ENCODE data around the gene PLAGL2.
"Not testable (repeated sequence)": the region's sequence is repeated elsewhere in the genome, so short reads cannot be mapped to it uniquely, and the experiment has no call there.

PLAGL2 gene

DNA sequence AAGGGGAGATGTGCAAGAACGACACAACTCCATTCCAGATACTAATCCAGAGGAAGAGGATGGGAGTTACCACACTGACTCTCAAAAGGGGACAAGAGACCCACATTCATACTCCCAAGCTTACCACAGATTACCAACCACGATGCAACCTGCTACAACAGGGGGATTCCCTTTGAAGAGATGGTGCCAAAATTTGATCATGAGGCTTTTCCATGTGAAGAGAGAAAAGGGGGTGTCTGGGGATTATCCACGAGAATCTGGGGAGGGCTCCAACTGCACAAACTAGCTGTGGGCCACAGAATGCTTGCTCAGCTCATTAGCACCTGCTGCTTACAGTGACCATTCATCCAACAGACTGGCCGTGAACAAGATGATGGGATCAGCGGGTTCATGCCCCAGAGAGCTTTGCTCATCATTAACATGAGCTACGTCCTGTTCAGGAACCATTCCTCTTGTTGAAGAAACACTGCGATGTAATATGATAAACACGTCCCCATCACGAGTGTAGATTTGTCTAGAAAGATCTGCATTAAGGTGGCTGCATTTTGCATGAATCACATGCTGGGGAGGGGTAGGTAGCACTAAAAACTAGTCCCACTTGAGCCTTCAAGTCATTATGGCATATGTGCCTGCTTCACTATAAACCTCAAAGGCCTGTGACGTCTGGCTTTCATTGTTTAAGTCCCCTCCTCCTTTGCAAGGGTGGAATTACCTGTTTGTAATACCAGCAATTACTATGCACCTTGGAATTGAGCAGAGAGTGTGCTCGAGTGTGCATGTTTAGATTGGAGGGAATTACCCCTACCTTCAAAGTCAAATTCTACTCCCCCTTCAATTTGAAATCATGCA is 4.0 kb downstream of the PLAGL2 start:
- DNase-seq (ENCODE audit: low read depth): no peak

DNA sequence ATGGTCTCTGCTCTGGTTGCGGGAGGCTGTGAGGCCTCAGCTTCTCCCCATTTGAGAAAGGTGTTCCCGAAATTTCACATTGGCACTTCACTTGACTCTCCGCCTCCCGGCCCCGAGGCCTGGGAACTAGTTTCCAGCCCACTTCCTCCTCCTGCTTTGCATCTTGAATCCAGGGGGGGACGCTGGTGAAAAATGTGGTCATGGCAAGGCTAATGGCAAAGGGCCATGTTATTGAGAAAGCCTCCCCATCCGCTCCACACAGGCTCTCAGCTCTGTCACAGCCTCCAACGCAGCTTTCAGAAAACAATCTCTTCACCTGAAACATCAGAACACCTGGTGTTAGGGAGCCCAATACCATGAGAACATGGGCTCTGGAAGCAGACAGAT is 5.6 kb downstream of the PLAGL2 start:
- peak; percentile 53 for DNase-seq (ENCODE audit: low read depth)

DNA sequence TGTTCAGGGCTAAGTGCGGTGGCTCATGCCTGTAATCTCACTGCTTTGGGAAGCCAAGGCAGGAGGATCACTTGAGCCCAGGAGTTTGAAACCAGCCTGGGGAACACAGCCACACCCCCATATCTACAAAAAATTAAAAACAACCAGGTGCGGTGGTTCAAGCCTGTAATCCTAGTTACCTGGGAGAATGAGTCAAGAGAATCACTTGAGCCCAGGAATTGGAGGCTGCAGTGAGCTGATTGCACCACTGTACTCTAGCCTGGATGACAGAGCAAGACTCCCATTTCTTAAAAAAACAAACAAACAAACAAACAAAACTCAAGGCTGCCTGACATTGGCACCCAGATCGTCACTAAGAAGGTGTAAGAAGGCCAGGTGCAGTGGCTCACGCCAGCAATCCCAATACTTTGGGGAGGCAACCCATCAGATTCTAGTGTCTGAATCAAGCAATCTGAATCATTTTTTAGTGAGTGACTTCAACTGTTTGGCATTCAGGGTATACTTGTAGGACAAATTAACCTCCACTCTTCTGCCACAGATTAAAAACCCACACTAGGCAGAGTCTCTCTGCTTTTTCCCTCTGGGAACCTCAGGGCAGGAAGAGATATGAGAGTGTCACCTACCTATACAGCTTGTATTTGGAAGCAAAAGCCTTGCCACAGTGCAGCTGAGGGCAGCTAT is 6.1 kb downstream of the PLAGL2 start:
- DNase-seq (ENCODE audit: low read depth): no peak

DNA sequence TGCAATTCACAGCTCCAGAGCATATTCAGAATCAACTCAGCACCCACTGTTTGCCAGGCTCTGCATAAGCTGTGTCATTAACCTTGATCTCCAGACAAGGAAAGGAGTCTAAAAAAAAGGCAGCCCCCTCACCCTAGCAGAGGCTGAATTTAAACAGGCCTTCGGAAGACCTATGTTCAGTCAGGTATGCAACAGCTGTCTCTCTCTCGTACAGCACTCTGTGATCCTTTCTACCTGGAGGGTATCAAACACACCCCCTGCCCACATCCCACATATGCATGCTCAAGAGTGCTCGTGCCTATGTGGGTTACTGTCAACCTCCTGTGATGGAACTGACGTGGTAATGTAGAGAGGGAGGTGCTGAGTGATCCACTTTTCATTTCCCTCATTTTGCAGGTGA is 8.5 kb downstream of the PLAGL2 start:
- no peak for DNase-seq (ENCODE audit: low read depth)

DNA sequence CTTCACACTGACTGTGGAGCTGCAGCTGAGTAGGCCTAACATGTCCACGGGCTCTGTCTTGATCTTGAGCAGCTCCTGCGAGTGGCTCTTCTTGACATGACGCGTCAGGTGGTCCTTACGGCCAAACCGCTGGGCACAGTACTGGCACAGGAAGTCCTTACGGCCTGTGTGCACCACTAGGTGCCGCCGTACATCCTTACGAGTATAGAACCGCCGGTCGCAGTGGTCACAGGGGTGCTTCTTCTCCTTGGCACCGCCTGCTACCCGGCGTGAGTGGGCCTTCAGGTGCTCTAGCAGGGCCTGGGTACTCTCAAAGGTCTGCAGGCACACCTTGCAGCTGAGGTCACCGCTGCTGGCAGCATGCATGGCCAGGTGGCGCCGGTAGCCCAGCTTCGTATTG is 10.4 kb downstream of the PLAGL2 start:
- DNase-seq (ENCODE audit: low read depth): not testable (repeated sequence)

DNA sequence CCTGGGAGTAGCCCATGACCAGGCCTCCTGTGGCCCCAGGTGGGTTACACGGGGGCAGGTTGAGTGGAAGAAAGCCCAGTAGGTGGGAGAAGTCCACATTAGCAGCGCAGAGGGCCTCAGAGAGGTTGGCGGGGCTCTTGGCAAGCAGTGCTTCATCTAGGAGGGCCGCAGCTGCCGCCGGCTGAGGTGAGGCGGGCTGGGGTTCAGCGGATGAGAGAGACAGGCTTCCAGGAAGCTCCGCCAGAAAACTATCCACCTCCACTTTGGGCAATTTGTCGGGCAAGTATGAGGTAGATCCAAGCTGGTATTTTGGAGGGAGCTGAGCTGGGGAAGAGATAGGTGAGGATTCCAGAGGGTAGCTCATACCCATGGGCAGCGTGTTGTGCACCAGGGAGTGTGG is 10.9 kb downstream of the PLAGL2 start:
- DNase-seq (ENCODE audit: low read depth): not testable (repeated sequence)

DNA sequence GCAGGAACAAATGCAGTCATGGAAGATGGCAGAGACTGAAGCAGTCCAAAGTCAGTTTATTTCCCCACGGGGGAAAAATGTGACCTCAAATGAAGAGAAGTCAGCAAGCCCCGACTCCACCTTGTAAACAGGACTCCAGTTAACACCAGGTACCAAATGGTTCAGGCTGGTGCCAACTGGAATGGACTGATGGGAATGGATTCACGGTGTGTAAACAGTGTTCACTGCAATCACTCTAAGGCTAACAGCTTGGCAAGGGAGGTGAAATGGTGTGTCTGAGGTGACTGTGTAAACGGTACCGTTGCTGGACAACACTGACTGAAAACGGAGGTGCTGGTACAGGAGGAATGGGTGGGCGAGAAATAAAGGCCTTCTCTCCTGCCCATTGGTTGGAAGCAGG is 12.0 kb downstream of the PLAGL2 start:
- no peak for DNase-seq (ENCODE audit: low read depth)

DNA sequence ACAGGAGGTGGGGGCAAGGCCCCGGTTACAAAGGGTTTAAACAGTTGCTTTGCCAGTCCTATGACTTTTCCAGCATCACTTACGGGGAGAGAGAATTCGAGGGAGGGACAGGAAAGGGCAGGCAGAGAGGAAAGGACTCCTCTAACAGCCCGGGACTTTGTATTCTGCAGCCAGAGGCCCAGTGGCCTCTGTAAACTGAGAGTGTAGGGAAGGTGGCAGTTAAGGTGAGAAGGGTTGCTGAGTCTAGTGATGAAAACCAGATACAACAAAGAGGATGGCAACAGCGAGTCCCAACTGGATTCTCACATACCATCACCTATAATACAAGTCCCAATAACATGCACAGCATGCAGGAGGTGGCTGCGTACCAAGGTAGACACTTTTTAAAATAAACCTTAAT is 13.5 kb downstream of the PLAGL2 start:
- no peak for DNase-seq (ENCODE audit: low read depth)

DNA sequence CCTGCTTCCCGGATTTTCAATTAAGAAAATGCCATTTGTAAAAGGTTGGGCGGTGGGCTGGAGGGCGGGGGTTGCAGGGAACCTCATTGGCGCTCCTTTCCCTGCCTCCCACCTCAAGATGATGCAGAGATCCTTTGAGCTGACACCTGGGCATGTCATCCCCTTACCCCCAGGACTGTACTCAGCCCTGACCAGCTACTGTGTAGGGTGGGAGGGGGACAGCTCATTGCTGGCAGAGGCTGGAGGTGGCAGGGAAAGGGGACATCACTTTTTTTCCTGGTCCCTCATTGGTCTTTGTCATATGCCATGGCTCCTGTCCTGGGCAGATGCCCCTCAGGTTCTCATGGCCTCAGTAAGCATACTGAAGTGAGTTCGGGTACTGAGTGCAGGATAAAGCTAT is 14.2 kb downstream of the PLAGL2 start:
- not testable (repeated sequence) for DNase-seq (ENCODE audit: low read depth)

DNA sequence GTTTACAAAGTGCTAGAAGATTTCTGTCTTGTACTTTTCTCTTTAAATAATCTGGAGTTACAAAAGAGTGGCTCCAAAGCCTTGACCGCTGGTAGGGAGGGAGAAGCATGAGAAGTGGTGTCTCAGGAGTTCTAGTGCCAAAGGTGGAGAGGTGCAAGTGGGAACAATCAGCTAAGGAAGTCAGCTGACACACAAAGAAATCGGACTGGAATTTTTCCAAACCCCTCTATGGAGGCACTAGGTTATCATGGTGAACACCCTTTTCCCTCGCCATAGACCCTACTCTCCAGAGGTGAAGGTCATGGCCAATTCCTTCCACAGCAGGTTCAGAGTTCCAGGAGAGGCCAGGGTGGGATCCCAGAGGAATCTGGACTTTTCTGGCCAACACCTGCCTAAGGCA is 14.8 kb downstream of the PLAGL2 start:
- DNase-seq (ENCODE audit: low read depth): no peak

DNA sequence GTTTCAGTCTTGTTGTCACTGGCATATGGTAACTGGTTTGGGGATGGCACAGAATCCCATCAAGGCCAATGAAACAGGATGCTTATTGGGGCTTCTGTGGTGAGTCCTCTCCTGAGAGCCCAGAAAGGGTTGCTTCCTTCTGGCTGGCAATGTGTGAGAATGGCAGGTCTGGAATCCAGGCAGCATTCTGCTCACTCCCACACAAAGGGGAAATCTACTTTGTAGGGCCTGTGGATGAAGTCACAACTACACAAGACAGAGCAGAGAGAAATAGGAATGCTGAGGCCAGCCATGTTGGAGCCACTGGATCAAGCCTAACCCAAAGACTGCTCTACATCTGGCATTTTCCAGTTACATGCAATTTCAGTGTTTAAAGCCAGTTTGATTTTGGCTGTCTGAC is 15.7 kb downstream of the PLAGL2 start:
- no peak for DNase-seq (ENCODE audit: low read depth)

DNA sequence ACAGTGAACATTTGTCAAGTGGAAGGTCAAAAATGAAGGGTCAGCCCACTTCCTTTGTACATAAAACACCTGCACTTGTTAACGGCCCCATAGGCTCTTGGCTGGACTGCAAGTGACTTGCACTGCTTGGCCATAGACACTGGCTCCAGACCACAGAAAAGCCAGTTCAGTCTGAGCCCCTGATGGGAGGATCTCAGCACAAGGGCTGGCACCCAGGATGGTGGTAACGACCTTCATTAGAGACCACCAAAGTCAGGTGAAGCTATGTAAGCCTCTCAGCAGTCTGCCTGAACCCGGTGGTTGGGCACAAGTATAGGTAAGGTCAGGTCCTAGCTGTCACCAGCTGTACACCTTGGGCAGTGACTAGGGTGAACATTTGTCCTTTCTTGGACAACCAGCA is 16.1 kb downstream of the PLAGL2 start:
- DNase-seq (ENCODE audit: low read depth): no peak

DNA sequence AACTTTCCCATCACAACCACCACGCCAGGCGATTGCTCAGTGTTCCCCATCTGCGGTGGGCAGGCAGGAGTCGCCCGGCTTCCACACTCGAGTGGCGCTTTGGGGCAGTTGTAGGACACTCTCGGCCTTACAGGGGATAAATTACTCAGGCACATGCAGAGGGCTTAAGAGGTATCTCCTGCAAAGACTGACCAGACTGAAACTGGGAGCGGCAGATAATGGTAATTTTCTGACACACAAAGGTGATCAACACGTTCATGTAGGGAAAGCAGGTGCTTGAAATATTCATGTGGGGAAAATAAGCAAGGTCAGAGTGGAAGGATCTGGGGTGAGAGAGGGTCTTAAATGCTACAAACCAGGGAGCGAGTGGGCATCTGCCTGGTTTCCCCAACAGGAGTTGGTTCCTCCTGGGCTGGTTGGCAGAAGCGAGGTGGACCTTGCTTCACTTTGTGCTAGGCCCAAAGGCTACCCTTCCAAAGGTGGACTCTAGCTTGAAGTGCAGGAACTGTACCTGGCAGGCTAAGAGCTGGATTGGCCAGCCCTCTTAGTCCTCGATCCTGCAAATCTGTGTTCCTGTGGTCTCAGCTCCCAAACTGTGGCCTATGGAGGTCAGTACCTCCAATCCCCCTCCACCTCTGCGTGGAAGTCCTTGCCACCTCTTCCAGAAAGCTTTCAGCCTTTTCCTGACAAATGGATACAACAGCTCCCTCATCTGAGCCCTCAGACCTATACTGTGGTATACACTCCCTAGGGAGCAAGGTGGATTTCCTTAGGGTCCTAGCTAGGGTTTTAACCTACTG is 16.7 kb downstream of the PLAGL2 start:
- DNase-seq (ENCODE audit: low read depth): no peak

DNA sequence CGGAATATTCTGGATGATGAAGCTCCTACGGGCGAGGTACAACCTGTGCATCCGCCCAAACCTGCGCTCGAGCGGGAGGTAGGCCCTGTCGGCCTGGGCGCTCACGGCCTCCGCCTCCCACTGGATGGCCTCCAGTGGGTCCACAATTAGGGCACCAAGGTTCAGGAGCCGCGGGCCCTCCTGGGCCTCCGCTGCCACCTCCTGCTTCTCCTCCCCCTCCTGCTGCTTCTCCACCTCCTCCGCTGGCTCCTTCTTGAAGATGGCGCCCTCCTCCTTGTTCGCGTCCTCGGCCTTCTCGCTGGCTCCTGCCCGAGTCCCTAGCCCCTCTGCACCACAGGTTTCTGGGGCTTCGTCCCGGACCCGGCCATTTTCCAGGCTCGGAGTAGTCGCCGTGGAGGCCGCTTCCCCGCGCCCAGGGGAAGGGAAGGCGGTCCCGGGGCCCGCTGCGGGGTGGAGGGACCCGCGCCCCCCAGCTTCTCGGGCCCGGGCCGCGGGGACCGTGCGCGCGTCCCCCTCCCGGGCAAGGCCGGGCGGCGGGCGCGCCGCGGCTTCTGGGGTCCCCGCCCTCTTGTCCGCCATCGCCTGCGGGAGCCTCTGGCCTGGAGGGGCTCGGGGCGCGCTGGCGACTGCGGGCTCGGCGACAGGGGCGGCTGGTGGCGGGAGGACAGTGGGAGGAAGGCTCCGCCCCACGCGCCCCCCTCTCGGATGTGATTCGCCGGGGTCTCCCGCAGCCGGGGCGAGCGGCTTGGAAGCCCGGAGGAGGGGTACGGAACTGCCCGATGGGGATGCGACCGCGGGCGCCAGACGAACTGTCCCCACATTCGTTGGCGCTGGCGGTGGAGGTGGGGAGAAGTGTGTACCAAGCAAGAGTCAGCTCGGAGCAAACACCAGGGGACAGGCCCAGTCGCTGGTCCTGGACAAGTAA is 17.6 kb downstream of the PLAGL2 start:
- peak; percentile 36 for DNase-seq (ENCODE audit: low read depth)

DNA sequence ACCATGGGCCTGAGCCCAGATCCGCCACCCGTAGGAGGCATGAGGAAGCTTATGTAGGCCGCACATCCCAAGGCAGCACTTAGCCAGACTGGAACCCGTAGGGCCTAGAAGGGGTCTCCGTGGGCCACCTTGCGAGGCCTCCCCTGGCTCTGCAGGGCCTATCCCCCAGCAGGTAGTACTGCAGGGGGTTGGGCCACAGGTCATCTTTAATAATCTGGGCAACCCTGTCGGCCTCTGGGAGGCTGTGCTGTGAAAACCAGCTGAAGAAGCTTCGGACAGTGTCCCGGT is 18.5 kb downstream of the PLAGL2 start:
- DNase-seq (ENCODE audit: low read depth): no peak

DNA sequence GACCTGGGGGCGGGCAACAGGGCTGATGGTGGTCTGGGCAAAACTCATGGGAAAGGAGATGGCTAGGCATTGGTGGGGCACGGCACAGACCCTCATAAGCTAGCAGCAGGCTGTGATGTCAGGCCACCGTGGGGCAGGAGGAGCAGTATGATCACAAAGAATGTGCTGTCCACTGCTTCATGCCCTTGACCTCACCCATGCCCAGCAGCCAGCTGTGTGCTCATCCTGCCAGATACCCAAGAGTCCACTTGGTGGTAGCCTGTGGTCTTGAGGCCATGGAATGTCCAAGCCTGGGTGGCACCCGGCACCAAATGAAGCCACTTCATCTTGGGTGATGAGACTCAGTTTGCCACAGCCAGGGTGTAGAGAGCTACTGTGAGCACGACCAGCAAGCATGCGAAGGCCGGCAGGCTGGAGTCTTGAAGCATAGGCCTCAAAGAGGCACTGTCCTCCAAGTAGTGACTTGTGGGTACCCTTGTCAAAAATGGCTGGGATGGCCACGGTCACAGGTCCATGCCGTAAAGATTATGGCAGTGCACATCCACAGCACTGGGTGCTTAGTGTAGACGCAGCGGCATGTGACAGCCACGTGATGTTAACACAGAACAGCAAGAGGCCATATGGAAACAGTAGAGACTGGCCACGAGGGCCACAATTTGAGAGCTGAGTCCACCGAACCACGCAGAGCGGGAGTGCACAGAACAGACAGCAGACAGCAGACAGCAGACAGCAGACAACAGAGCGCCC is 19.0 kb downstream of the PLAGL2 start:
- DNase-seq (ENCODE audit: low read depth): no peak

DNA sequence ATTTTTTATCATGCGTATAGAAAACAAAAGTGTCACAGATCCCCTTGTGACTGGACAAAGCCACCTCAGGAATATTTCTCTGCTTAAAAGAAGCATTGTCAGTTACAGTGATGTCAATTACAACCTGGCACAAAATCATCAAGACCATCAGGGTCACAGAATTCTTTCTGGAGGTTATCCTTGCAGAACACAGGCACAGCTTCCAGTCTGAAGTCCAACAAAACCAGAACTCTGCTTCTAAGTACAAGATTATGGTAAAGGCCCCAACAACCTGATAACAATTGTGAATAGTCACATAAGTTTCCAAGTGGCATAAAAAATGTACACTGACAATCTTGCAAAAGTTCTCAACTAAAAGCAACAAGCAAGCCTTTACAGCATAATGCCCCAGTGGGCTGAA is 21.0 kb downstream of the PLAGL2 start:
- DNase-seq (ENCODE audit: low read depth): no peak

DNA sequence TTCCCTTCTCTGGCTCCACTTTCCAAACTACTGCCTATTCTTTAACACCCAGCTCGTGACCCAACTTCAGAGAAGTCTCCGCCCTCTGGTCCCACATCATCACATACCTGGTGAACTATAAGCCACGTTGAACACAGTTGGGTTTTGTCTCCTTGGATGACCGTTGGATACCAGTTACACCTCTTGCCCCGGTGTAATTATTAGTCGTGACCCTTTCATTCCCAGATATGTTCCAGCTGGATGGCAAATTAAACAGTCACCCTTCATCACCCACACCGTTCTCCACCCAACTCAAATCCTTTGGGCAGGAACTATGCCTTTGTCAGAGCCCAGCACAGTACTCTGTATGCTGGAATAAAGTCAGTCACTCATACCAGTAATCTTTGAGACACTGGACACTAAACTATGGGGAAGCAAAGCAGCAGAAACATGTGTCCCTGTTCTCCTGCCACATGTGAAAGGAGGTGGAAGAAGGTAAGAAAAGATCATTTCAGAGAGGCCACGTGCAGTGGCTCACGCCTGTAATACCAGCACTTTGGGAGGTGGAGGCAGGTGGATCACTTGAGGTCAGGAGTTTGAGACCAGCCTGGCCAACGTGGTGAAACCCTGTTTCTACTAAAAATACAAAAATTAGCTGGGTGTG is 22.5 kb downstream of the PLAGL2 start:
- no peak for DNase-seq (ENCODE audit: low read depth)

DNA sequence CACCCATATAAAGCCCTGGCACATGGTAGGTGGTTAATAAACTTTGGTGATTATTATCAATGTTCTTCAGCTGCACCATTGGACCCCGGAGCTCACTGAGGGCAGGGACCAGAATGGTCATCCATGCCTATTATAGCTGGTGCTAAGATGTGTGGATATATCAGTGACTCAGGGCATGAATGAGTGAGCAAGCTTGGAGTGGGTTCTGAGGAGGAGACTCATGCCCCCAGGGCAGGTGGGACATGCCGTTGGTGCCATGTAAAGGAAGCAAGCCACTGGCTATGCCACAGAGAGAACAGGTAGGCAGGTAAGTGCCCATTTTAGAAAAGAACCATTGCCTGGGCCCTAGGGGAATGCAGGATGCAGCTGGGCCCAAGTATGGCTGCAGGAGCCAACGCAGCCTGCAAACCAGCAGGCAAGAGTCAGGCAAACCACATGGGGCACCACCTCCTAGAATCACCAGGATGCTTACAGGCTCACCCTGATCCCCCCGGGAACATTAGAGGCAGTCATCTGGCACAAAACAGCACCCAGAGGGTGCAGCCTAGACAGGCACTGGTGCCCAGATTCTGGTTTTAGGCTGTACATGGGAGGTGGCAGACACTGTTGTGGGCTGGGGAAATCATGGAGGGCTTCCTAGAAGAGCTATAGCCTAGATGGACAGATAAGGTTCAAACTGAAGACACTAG is 23.5 kb downstream of the PLAGL2 start:
- no peak for DNase-seq (ENCODE audit: low read depth)

DNA sequence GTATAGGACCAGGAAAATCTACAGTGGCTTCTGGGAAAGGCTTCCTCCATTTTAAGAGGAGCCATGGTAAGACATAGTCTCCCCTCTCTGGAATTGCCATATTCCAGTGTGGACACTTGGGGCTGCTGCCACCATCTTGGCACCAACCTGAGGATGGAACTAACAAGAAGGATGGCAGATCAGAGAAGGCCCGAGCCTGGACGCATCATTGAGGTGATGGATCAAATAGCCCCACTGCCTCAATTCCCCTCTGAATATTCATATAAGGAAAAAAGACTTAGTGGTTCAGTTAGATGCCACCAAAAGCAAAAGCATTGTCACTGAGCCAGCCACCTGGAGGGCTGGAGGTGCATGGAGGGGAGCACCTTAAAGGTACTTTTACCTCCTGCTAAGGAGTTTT is 25.9 kb downstream of the PLAGL2 start:
- DNase-seq (ENCODE audit: low read depth): no peak
